Measurements from ENCODE around the gene PUS7. TPM values are rescaled to one million over a fixed set of nuclear protein-coding genes. Genes with fewer than 3 reads are reported as not detected.

PUS7 gene
- total and polyA plus RNA-seq, 2 of the 4 experiments (the other 2 are of a cell fraction) = 11.7 to 17.0 TPM

DNA sequence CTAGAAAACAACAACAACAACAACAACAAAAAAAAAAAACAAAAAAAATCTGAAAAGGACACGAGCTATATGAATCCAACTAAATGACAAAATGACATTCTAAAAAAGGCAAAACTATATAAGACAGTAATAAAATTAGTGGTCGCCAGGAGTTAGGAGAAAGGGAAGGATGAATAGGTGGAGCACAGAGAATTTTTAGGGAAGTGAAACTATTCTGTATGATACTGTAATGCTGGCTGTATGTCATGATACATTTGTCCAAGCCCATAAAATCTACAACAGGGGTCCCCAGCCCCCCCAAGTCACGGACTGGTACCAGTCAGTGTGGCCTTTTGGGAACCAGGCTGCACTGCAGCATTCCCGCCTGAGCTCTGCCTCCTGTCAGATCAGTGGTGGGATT is 2.8 kb upstream of the PUS7 start:
- H3K23ac ChIP-seq (ENCODE audit: low read depth, low read length) = no peak overlapping the region
- ATAC-seq (ENCODE audit: low read depth) (no peak), DNase-seq (no peak)
- no peaks in the 10 kb centered on the region for H3K36me3 ChIP-seq (ENCODE audit: control insufficient read depth, insufficient read depth, low read length)
- ChIA-PET CTCF (no interaction called here), POLR2A (ENCODE audit: unreplicated experiment) (interaction anchor here (0.6 kb wide), 1 partner anchor 19 kb away, joined by 3 read pairs; no protein-coding TSS in a partner anchor)
- H2BK20ac ChIP-seq (ENCODE audit: low read depth, low read length) = no peak overlapping the region
- no peaks in the 10 kb centered on the region for H3K27me3 ChIP-seq (ENCODE audit: control insufficient read depth, insufficient read depth, low read length)
- H3K9me1 ChIP-seq (ENCODE audit: insufficient read depth, low read length) = no peaks in the 10 kb centered on the region
- H3K9me3 ChIP-seq (ENCODE audit: control insufficient read depth, insufficient read depth, low read length) = no peaks in the 10 kb centered on the region
- no peak overlapping the region for H3K18ac ChIP-seq (ENCODE audit: low read depth, low read length)
- H2BK120ac ChIP-seq (ENCODE audit: low read depth, low read length) = no peak overlapping the region
- in situ Hi-C loops (cut with MboI; ENCODE audit: low sequenced_read_pairs) = no loop called here
- H3K14ac ChIP-seq (replicated peaks; ENCODE audit: low read depth, low read length) = no peak overlapping the region
- no TSS peak for BruUV-seq (replicated peaks)
- H3K56ac ChIP-seq (ENCODE audit: extremely low read depth, insufficient read depth, low read length) = no peak overlapping the region
- intact Hi-C loops (cut with micrococcal nuclease) = loop anchor here (5.0 kb wide), 1 partner anchor 138 kb away; the partner anchor contains the start of gene SRPK2
- no peak overlapping the region for H3K27ac ChIP-seq (ENCODE audit: insufficient read depth, low read length)
- peaks cover 7 to 12% of the 10 kb centered on the region in 2 experiments; a peak in 2 of 4 replicates for H3K79me1 ChIP-seq (ENCODE audit: low read depth in 1 of 2, low read length in 2 of 2)
- no peak overlapping the region for H2BK15ac ChIP-seq (ENCODE audit: low read depth, low read length)
- peaks cover 2% of the 10 kb centered on the region; the same call in 1 of the 2 replicates for H3K4me1 ChIP-seq (ENCODE audit: control insufficient read depth, insufficient read depth, low read length)
- no peak overlapping the region for H4K5ac ChIP-seq (ENCODE audit: low read depth, low read length)
- H4K20me1 ChIP-seq (ENCODE audit: insufficient read depth, low read length) = peaks cover 7% of the 10 kb centered on the region; the same call in 1 of the 2 replicates
- WGBS, 2 experiments (ENCODE audit: extremely low coverage in 2 of 2, insufficient read length in 1 of 2) = no CpG with 5 or more reads among the region's 4 CpGs
- H2AK9ac ChIP-seq (replicated peaks; ENCODE audit: low read depth, low read length, poor library complexity) = no peak overlapping the region
- no peak overlapping the region for H4K91ac ChIP-seq (ENCODE audit: insufficient read depth, low read depth, low read length)
- TF ChIP-seq RFX5 (IDR thresholded peaks at IDR 0.05; ENCODE audit: low read depth, low read length) (no peak), MAFK (IDR thresholded peaks at IDR 0.05; ENCODE audit: low read depth, low read length) (no peak), ELK1 (IDR thresholded peaks at IDR 0.05; ENCODE audit: borderline replicate concordance, low read depth, low read length) (no peak), MAZ (IDR thresholded peaks at IDR 0.05; ENCODE audit: borderline replicate concordance, low read depth, low read length) (no peak), CTCF (conservative IDR thresholded peaks at IDR 0.05; ENCODE audit: low read depth, low read length) (no peak), BHLHE40 (IDR thresholded peaks at IDR 0.05; ENCODE audit: low read depth, low read length) (no peak), SMC3 (IDR thresholded peaks at IDR 0.05; ENCODE audit: low read depth, low read length) (no peak), RCOR1 (IDR thresholded peaks at IDR 0.05; ENCODE audit: insufficient replicate concordance, low read length) (no peak), MXI1 (IDR thresholded peaks at IDR 0.05; ENCODE audit: borderline replicate concordance, low read depth, low read length) (no peak), POLR2A (IDR thresholded peaks at IDR 0.05; ENCODE audit: low read depth, low read length) (no peak), RAD21 (IDR thresholded peaks at IDR 0.05; ENCODE audit: low read length) (no peak), CHD1 (IDR thresholded peaks at IDR 0.05; ENCODE audit: low read depth, low read length) (no peak), FOS (IDR thresholded peaks at IDR 0.05; ENCODE audit: low read depth, low read length) (no peak), NFE2L2 (IDR thresholded peaks at IDR 0.05; ENCODE audit: low read depth, low read length) (no peak), CEBPB (IDR thresholded peaks at IDR 0.05; ENCODE audit: low read depth, low read length) (no peak)
- TF ChIP-seq, protein P1, sequence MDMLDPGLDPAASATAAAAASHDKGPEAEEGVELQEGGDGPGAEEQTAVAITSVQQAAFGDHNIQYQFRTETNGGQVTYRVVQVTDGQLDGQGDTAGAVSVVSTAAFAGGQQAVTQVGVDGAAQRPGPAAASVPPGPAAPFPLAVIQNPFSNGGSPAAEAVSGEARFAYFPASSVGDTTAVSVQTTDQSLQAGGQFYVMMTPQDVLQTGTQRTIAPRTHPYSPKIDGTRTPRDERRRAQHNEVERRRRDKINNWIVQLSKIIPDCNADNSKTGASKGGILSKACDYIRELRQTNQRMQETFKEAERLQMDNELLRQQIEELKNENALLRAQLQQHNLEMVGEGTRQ (IDR thresholded peaks at IDR 0.05; ENCODE audit: low read depth, low read length) = no peak
- H2BK5ac ChIP-seq (ENCODE audit: low read depth, low read length, poor library complexity, severe bottlenecking) = no peak overlapping the region
- no peak overlapping the region for H4K8ac ChIP-seq (ENCODE audit: low read depth in 2 of 2, low read length in 2 of 2)
- dilution Hi-C loops (cut with HindIII; ENCODE audit: low sequenced_read_pairs, unreplicated experiment) = no loop called here
- H2AFZ ChIP-seq (replicated peaks; ENCODE audit: low read length, poor library complexity) = no peak overlapping the region
- no peak overlapping the region for H2AK5ac ChIP-seq (ENCODE audit: low read depth, low read length)
- H3K9ac ChIP-seq (ENCODE audit: low read depth, low read length) = no peak overlapping the region
- H3K4ac ChIP-seq (ENCODE audit: low read depth, low read length) = no peak overlapping the region
- H3K4me3 ChIP-seq (ENCODE audit: insufficient read depth, low read depth, low read length) = no peak overlapping the region
- H3K4me2 ChIP-seq (ENCODE audit: low read depth, low read length) = no peak overlapping the region
